ENCODE data around the gene ARPIN. TPM values are rescaled to one million over a fixed set of nuclear protein-coding genes. Genes with fewer than 3 reads are reported as not detected.
A peak's percentile ranks its signal among the peaks of the same experiment; 100 is the strongest.
"Not testable (repeated sequence)": the region's sequence is repeated elsewhere in the genome, so short reads cannot be mapped to it uniquely, and the experiment has no call there.

ARPIN gene
- total RNA-seq, 3 donors from 2014 or later, result 39.0 to 45.8 (median 43.0) TPM

- no peak for TF ChIP-seq CTCF (IDR thresholded peaks at IDR 0.05)
- ATAC-seq, result no peak
- no peak for DNase-seq
- Histone ChIP-seq H3K9me3 (no peaks in the 10 kb centered on the region), H3K4me1 (ENCODE audit: low read depth) (peaks cover 10% of the 10 kb centered on the region), H3K4me3 (no peak overlapping the region), H3K36me3 (ENCODE audit: low read depth) (no peaks in the 10 kb centered on the region)
- intact Hi-C loops (cut with DNase I, micrococcal nuclease), result loop anchor here in 1 of 2 donors (10.0 kb wide), 1 partner anchor 177 kb away; no protein-coding TSS in a partner anchor
Observed at GRCh38 chr15:89898146-89898545, 14.6 kb downstream of the ARPIN start.

DNA sequence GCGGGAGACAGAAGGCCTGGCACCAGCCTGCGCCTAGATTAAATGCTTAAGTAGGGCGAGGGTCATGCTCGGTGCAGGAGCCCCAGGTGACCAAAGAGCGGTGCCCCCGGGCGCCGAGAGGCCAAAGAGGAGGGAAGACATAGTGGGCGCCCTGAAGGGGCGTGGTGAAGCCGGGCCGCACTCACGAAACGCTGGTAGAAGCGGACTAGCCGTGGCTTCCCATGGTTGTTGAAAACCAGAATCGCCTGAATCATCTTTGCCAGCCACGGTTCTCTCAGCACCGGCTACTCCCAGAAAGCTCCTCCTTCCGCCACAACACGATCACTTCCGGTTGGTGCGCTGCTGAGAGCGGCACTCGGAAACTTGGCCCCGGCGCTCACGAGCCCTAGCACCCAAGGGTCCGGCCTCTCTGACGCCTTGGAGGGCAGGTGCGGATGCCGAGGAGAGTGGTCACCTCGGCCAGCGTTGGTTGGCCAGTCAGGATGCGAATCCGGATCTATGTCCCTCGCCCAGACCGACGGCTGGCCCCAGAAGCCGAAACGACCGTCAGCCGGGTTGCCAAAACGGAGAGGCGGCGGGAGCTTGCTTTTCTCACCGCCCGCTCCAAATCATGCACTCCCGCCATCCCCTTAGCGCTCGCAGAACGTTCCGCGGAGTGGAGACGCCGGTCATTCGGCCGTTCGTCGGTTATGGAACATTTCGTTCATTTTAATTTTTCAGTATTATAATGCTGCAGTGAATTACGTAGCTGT lies 18.9 kb downstream of the ARPIN start, which contains the start of gene AP3S2:
AP3S2 (minus strand) TSS at position 299 of the 752 bp plus-strand sequence; CDS start at position 254, 45 bp downstream.
- Histone ChIP-seq H3K36me3 (ENCODE audit: low read depth) (no peaks in the 10 kb centered on the region), H3K4me3 (peak within 1 kb of the TSS; percentile 60), H3K4me1 (ENCODE audit: low read depth) (peaks cover 13% of the 10 kb centered on the region), H3K9me3 (no peaks in the 10 kb centered on the region)
- peak; percentile 98 for ATAC-seq
- DNase-seq, result peak; percentile 90 to 95 (median 94)
- intact Hi-C loops (cut with DNase I, micrococcal nuclease), result loop anchor here in 1 of 2 donors (10.0 kb wide), 1 partner anchor 181 kb away; no protein-coding TSS in a partner anchor
- no peak for TF ChIP-seq CTCF (IDR thresholded peaks at IDR 0.05)

- intact Hi-C loops (cut with DNase I, micrococcal nuclease), result loop anchor here in 1 of 2 donors (10.0 kb wide), 1 partner anchor 182 kb away; no protein-coding TSS in a partner anchor
- Histone ChIP-seq H3K36me3 (ENCODE audit: low read depth) (no peaks in the 10 kb centered on the region), H3K4me1 (ENCODE audit: low read depth) (peaks cover 13% of the 10 kb centered on the region), H3K9me3 (no peaks in the 10 kb centered on the region), H3K4me3 (peak overlapping the region; percentile 60)
- DNase-seq (no peak), ATAC-seq (no peak)
- TF ChIP-seq CTCF (IDR thresholded peaks at IDR 0.05), result no peak
Observed at GRCh38 chr15:89893027-89893426, 19.7 kb downstream of the ARPIN start.

DNA sequence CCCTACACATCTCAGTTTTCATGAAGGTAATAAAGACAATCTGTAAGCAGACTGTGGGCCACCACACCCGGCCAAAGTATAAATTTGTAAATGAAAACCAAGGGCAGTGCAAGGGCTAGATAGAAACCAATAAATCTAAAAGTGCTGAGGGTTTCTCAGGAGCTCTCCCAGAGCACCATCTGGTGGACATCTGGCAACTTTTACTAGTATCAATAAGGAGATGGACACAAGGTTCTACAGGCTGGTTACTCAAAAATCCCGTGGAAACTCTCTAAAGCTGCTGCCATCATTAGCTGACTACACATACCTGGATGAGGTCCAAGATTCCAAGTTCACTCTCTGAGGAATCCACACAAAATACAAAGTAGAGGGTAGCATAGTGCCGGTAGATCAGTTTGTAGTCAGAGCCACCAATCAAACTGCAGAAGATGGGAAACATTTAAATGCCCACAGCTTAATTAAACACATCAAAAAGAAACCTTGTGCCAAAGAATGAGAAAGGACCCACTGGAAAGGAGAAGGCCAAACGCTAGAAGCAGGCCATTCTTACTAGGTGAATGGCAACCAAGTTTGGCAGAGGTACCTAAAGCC lies 24.4 kb downstream of the ARPIN start:
- peak in 1 of 3 donors; percentile 75 for DNase-seq
- H3K36me3 ChIP-seq (ENCODE audit: low read depth), result no peaks in the 10 kb centered on the region
- intact Hi-C loops (cut with DNase I, micrococcal nuclease), result no loop called here

GRCh38 chr15:89885611-89886010 lies 27.1 kb downstream of the ARPIN start:
- peaks cover 4% of the 10 kb centered on the region for H3K36me3 ChIP-seq (ENCODE audit: low read depth)
- no peaks in the 10 kb centered on the region for H3K4me1 ChIP-seq (ENCODE audit: low read depth)
- no peak for ATAC-seq
- H3K4me3 ChIP-seq, result no peak overlapping the region
- TF ChIP-seq CTCF (IDR thresholded peaks at IDR 0.05), result no peak
- intact Hi-C loops (cut with DNase I, micrococcal nuclease), result no loop called here
- no peak for DNase-seq
- H3K9me3 ChIP-seq, result no peaks in the 10 kb centered on the region

More for the DNA sequence above, 24.4 kb downstream of the ARPIN start:
- ATAC-seq, result peak; percentile 89
- Histone ChIP-seq H3K4me3 (no peak overlapping the region), H3K9me3 (no peaks in the 10 kb centered on the region), H3K4me1 (ENCODE audit: low read depth) (peaks cover 4% of the 10 kb centered on the region)
- no peak for TF ChIP-seq CTCF (IDR thresholded peaks at IDR 0.05)

- ATAC-seq; intact Hi-C loops (cut with DNase I, micrococcal nuclease); H3K4me3 ChIP-seq: not testable (repeated sequence)
Observed at GRCh38 chr15:89885179-89885578, 27.6 kb downstream of the ARPIN start.

More at GRCh38 chr15:89885179-89885578, 27.6 kb downstream of the ARPIN start:
- not testable (repeated sequence) for H3K4me1 ChIP-seq (ENCODE audit: low read depth); H3K36me3 ChIP-seq (ENCODE audit: low read depth); DNase-seq; H3K9me3 ChIP-seq
